ENCODE results near the gene SPRN. TPM values are rescaled to one million over a fixed set of nuclear protein-coding genes. Genes with fewer than 3 reads are reported as not detected.
"Not testable (repeated sequence)": the region's sequence is repeated elsewhere in the genome, so short reads cannot be mapped to it uniquely, and the experiment has no call there.

Gene SPRN, protein sequence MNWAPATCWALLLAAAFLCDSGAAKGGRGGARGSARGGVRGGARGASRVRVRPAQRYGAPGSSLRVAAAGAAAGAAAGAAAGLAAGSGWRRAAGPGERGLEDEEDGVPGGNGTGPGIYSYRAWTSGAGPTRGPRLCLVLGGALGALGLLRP
- not detected for total RNA-seq

- H3K36me3 ChIP-seq; H3K27me3 ChIP-seq; H3K4me3 ChIP-seq; H3K27ac ChIP-seq; H3K9me3 ChIP-seq; DNase-seq (ENCODE audit: extremely low spot score in 2 of 2); H3K4me1 ChIP-seq; intact Hi-C loops (cut with DNase I): not testable (repeated sequence)
Measured at GRCh38 chr10:133424601-133425000, at the start of gene SPRN. TSS of gene SPRN (minus strand) at chr10:133424625. CDS start at chr10:133423681, 944 bp downstream.

DNA sequence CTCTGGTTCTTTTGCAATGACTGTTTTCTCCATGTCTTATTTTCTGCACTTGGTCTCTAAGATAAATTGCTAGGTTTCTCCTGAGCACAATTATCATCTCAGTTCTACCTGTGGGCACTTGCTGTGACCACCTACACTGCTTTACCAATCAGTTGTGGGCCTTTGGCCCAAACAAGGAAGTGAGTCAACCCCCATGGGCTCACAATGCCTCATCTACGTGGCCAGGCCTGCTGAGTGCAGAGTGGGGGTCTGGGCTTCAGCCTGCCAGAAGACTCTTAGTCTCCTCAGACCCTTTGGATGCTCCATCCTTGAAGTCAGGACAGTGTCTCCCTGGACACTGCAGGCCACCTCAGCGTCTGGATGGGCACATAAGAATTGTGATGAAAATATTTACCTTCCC lies 49.6 kb upstream of the SPRN start:
- TF ChIP-seq POLR2A (IDR thresholded peaks at IDR 0.05), result no peak
- TF ChIP-seq POLR2AphosphoS5 (IDR thresholded peaks at IDR 0.05; ENCODE audit: insufficient read depth in 1 of 2, low read depth in 1 of 2), result no peak
- TF ChIP-seq CTCF (IDR thresholded peaks at IDR 0.05), result no peak
- H3K9me3 ChIP-seq, result no peaks in the 10 kb centered on the region
- H3K4me3 ChIP-seq, result no peak overlapping the region
- H3K27ac ChIP-seq, result no peak overlapping the region
- H3K4me1 ChIP-seq, result no peaks in the 10 kb centered on the region
- peak in 1 of 2 donors; percentile 29 for DNase-seq (ENCODE audit: extremely low spot score in 2 of 2)
- intact Hi-C loops (cut with DNase I), result no loop called here
- no peaks in the 10 kb centered on the region for H3K27me3 ChIP-seq
- H3K36me3 ChIP-seq, result no peaks in the 10 kb centered on the region

DNA sequence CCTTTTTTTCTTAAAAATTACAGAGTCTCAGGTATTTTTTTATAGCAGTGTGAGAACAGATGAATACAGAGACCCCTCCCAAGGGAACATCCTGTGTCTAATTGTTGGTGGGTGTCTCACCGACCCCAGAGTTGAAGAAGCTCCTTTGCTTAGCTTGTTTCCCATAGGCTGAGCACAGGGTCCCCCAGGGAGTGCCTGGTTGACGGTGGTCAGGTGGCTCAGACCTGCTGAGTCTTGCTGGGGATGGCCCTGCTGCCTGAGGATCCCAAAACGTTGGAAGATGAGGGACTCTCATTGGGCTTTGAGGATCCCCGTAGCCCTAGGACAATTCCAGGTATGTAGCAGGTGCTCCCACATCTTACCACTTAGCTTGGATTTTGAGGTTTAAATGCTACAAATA lies 48.8 kb upstream of the SPRN start:
- peak in 1 of 2 donors; percentile 56 for DNase-seq (ENCODE audit: extremely low spot score in 2 of 2)
- no peak for TF ChIP-seq POLR2A (IDR thresholded peaks at IDR 0.05)
- TF ChIP-seq POLR2AphosphoS5 (IDR thresholded peaks at IDR 0.05; ENCODE audit: insufficient read depth in 1 of 2, low read depth in 1 of 2), result no peak
- TF ChIP-seq CTCF (IDR thresholded peaks at IDR 0.05), result no peak
- H3K27me3 ChIP-seq, result no peaks in the 10 kb centered on the region
- no peaks in the 10 kb centered on the region for H3K36me3 ChIP-seq
- H3K4me3 ChIP-seq, result no peak overlapping the region
- H3K9me3 ChIP-seq, result no peaks in the 10 kb centered on the region
- H3K27ac ChIP-seq, result no peak overlapping the region
- intact Hi-C loops (cut with DNase I), result no loop called here
- H3K4me1 ChIP-seq, result no peaks in the 10 kb centered on the region

- peak in 1 of 2 donors; percentile 34 for DNase-seq (ENCODE audit: extremely low spot score in 2 of 2)
Measured at GRCh38 chr10:133471300-133472109, 47.1 kb upstream of the SPRN start.

DNA sequence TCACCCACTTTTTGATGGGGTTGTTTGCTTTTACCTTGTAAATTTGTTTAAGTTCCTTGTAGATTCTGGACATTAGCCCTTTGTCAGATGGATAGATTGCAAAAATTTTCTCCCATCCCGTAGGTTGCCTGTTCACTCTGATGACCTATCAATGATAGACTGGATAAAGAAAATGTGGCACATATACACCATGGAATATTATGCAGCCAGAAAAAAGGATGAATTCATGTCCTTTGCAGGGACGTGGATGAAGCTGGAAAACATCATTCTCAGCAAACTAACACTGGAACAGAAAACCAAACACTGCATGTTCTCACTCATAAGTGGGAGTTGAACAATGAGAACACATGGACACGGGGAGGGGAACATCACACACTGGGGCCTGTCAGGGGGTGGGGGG lies 44.8 kb upstream of the SPRN start:
- H3K4me1 ChIP-seq; intact Hi-C loops (cut with DNase I): not testable (repeated sequence)

More at GRCh38 chr10:133471300-133472109, 47.1 kb upstream of the SPRN start:
- no peaks in the 10 kb centered on the region for H3K4me1 ChIP-seq
- TF ChIP-seq POLR2A (IDR thresholded peaks at IDR 0.05) (no peak), POLR2AphosphoS5 (IDR thresholded peaks at IDR 0.05; ENCODE audit: insufficient read depth in 1 of 2, low read depth in 1 of 2) (no peak), CTCF (IDR thresholded peaks at IDR 0.05) (no peak)
- no peaks in the 10 kb centered on the region for H3K27me3 ChIP-seq
- no peaks in the 10 kb centered on the region for H3K36me3 ChIP-seq
- no peak overlapping the region for H3K27ac ChIP-seq
- H3K4me3 ChIP-seq, result no peak overlapping the region
- no peaks in the 10 kb centered on the region for H3K9me3 ChIP-seq
- intact Hi-C loops (cut with DNase I), result no loop called here

GRCh38 chr10:133467286-133467911 lies 43.0 kb upstream of the SPRN start:
- Histone ChIP-seq H3K4me1 (no peaks in the 10 kb centered on the region), H3K27ac (no peak overlapping the region), H3K27me3 (no peaks in the 10 kb centered on the region), H3K36me3 (no peaks in the 10 kb centered on the region), H3K4me3 (no peak overlapping the region), H3K9me3 (no peaks in the 10 kb centered on the region)
- TF ChIP-seq POLR2AphosphoS5 (IDR thresholded peaks at IDR 0.05; ENCODE audit: insufficient read depth in 1 of 2, low read depth in 1 of 2), result no peak
- TF ChIP-seq CTCF (IDR thresholded peaks at IDR 0.05), result no peak
- no peak for TF ChIP-seq POLR2A (IDR thresholded peaks at IDR 0.05)
- peak in 1 of 2 donors; percentile 62 for DNase-seq (ENCODE audit: extremely low spot score in 2 of 2)
- intact Hi-C loops (cut with DNase I), result no loop called here

More for the DNA sequence above, 44.8 kb upstream of the SPRN start:
- DNase-seq (ENCODE audit: extremely low spot score in 2 of 2); H3K27ac ChIP-seq; H3K36me3 ChIP-seq; H3K4me3 ChIP-seq; H3K9me3 ChIP-seq; H3K27me3 ChIP-seq: not testable (repeated sequence)
